HEK293 (cell line): ENCODE measurements around the gene GLI1.

Experiments
- CTCF ChIA-PET: fragments of 350-600 bp; formaldehyde crosslinking; extraction: SDS; loops from one replicate; lab custom pipeline; 2021; ENCODE audit warnings: antibody characterized with exemption; lab: Yijun Ruan, JAX
- POLR2A ChIA-PET: fragments of 300-600 bp; formaldehyde crosslinking; extraction: SDS; loops from one replicate; lab custom pipeline; 2020; ENCODE audit warnings: antibody characterized with exemption, inconsistent platforms; lab: Yijun Ruan, JAX
- H3K27ac ChIP-seq: fragments of 200-500 bp; sonication (Bioruptor generic); 2 replicates; pipeline ENCODE4 v1.5.1; 2014; ENCODE audit warnings: low read depth, low read length, control low read depth, inconsistent platforms; ENCODE audit errors: extremely low read depth
- H3K36me3 ChIP-seq, 2 experiments: fragments of 200-500 bp in 1 of 2; sonication (Bioruptor generic) in 1 of 2; 1 replicate in 1 of 2; 2 replicates in 1 of 2; pipeline ENCODE4 v1.5.1; 2014 to 2017; ENCODE audit warnings: inconsistent platforms in 2 of 2, low read length in 2 of 2; ENCODE audit not compliant: control insufficient read depth in 2 of 2, insufficient read depth in 1 of 2
- H3K4me1 ChIP-seq: fragments of 200-500 bp; sonication (Bioruptor generic); 2 replicates; pipeline ENCODE4 v1.5.1; 2014; ENCODE audit warnings: mild to moderate bottlenecking, low read length, inconsistent platforms; ENCODE audit not compliant: control insufficient read depth, insufficient read depth
- H3K4me3 ChIP-seq: 2 replicates; pipeline ENCODE4 v1.5.1; 2011; ENCODE audit warnings: low read depth, mild to moderate bottlenecking, control low read depth, low read length, moderate library complexity
- H3K9me3 ChIP-seq: fragments of 200-500 bp; sonication (Bioruptor generic); 2 replicates; pipeline ENCODE4 v1.5.1; 2014; ENCODE audit warnings: low read depth, low read length, inconsistent platforms; ENCODE audit not compliant: control insufficient read depth, insufficient read depth
- AEBP2 ChIP-seq: fragments of 450-650 bp; formaldehyde crosslinking; IDR thresholded peaks from 2 replicates; pipeline ENCODE4 v1.5.1; 2016; ENCODE audit warnings: missing biosample characterization, missing genetic modification characterization, borderline replicate concordance
- GLIS1 ChIP-seq: fragments of 450-650 bp; formaldehyde crosslinking; IDR thresholded peaks from 2 replicates; pipeline ENCODE4 v1.5.1; 2016; ENCODE audit warnings: missing biosample characterization, missing genetic modification characterization
- HOXC10 ChIP-seq: sonication (generic); formaldehyde crosslinking; IDR thresholded peaks from 2 replicates; pipeline ENCODE4 v1.8.1; 2023; ENCODE audit warnings: mild to moderate bottlenecking, missing genetic modification reagents
- KLF17 ChIP-seq: fragments of 450-650 bp; formaldehyde crosslinking; IDR thresholded peaks from 2 replicates; pipeline ENCODE4 v1.5.1; 2016; ENCODE audit warnings: missing biosample characterization, missing genetic modification characterization
- REST ChIP-seq: fragments of 450-650 bp; formaldehyde crosslinking; IDR thresholded peaks from 2 replicates; pipeline ENCODE4 v1.5.1; 2016; ENCODE audit warnings: missing biosample characterization, missing genetic modification characterization
- ZNF174 ChIP-seq: fragments of 450-650 bp; formaldehyde crosslinking; IDR thresholded peaks from 2 replicates; pipeline ENCODE4 v1.5.0; 2017; ENCODE audit warnings: missing biosample characterization, mild to moderate bottlenecking, missing genetic modification characterization
- ZNF501 ChIP-seq: fragments of 450-650 bp; formaldehyde crosslinking; IDR thresholded peaks from 2 replicates; pipeline ENCODE4 v1.5.1; 2016; ENCODE audit warnings: missing biosample characterization, missing genetic modification characterization
- ZNF529 ChIP-seq: fragments of 450-650 bp; formaldehyde crosslinking; IDR thresholded peaks from 2 replicates; pipeline ENCODE4 v1.5.1; 2017; ENCODE audit warnings: missing genetic modification characterization, missing biosample characterization; ENCODE audit not compliant: insufficient replicate concordance
- ZNF530 ChIP-seq: fragments of 450-650 bp; formaldehyde crosslinking; IDR thresholded peaks from 2 replicates; pipeline ENCODE4 v1.5.1; 2016; ENCODE audit warnings: low read depth, missing biosample characterization, missing genetic modification characterization
- ZNF76 ChIP-seq: fragments of 450-650 bp; formaldehyde crosslinking; IDR thresholded peaks from 2 replicates; pipeline ENCODE4; 2016; ENCODE audit warnings: low read depth, missing biosample characterization, missing genetic modification characterization, borderline replicate concordance
- ZNF777 ChIP-seq: fragments of 450-650 bp; formaldehyde crosslinking; IDR thresholded peaks from 2 replicates; pipeline ENCODE4 v1.5.1; 2017; ENCODE audit warnings: missing biosample characterization, missing genetic modification characterization, borderline replicate concordance
- ZNF785 ChIP-seq: fragments of 450-650 bp; formaldehyde crosslinking; IDR thresholded peaks from 2 replicates; pipeline ENCODE4 v1.5.1; 2016; ENCODE audit warnings: missing biosample characterization, missing genetic modification characterization
- ZSCAN30 ChIP-seq: fragments of 450-650 bp; IDR thresholded peaks from 2 replicates; pipeline ENCODE4 v1.5.1; 2018; ENCODE audit warnings: missing biosample characterization, mild to moderate bottlenecking, missing genetic modification characterization, moderate library complexity

The GLI1 gene

GRCh38 chr12:57475271-57476161 is 15.9 kb downstream of the GLI1 start (continued):
- no peak for TF ChIP-seq AEBP2 (tag by site-specific recombination)
- TF ChIP-seq ZSCAN30 (tag by site-specific recombination), result no peak
- TF ChIP-seq ZNF529 (tag by site-specific recombination), result no peak
- no peak for TF ChIP-seq ZNF785 (tag by site-specific recombination)
- no peak for TF ChIP-seq HOXC10
- no peak for TF ChIP-seq GLIS1
- TF ChIP-seq KLF17, result no peak

- Histone ChIP-seq H3K27ac (no peak overlapping the region), H3K4me3 (no peak overlapping the region), H3K9me3 (no peaks in the 10 kb centered on the region), H3K36me3 (no peaks in the 10 kb centered on the region), H3K4me1 (no peaks in the 10 kb centered on the region)
- ChIA-PET CTCF (interaction anchor here (1.0 to 1.7 kb wide), 2 partner anchors 14 to 21 kb away, joined by 4 read pairs; partner anchors contain the start of gene INHBE), POLR2A (no interaction called here)
- TF ChIP-seq ZNF501 (tag by site-specific recombination) (no peak), ZNF777 (tag by site-specific recombination) (no peak), ZNF530 (tag by site-specific recombination) (no peak), ZNF174 (tag by site-specific recombination) (no peak)
Measured at GRCh38 chr12:57476162-57476992, 16.8 kb downstream of the GLI1 start.

- no peaks in the 10 kb centered on the region for H3K9me3 ChIP-seq
- ChIA-PET POLR2A (interaction anchor here (0.5 kb wide), 1 partner anchor 17 kb away, joined by 3 read pairs; no protein-coding TSS in a partner anchor), CTCF (interaction anchor here (0.6 to 1.7 kb wide), 4 partner anchors 15 to 263 kb away, joined by 3 to 4 read pairs (median 4); partner anchors contain the start of gene INHBE)
- H3K4me1 ChIP-seq, result no peaks in the 10 kb centered on the region
- no peak overlapping the region for H3K4me3 ChIP-seq
- no peak overlapping the region for H3K27ac ChIP-seq
- peak; percentile 33; the same call in 1 of the 2 replicates for TF ChIP-seq REST (tag by site-specific recombination)
- TF ChIP-seq ZNF76 (tag by site-specific recombination), result no peak
- H3K36me3 ChIP-seq, result no peaks in the 10 kb centered on the region
Measured at GRCh38 chr12:57476993-57477709, 17.6 kb downstream of the GLI1 start.
